GM12865 (cell line): ENCODE data around the gene FAM20C.

Experiments used
- DNase-seq: peaks from one replicate; pipeline ENCODE4 v3.0.0; 2010; ENCODE audit warnings: low read depth
- H3K4me3 ChIP-seq: 2 replicates; pipeline ENCODE4 v1.5.1; 2011; ENCODE audit warnings: mild to moderate bottlenecking, low read depth, low read length, control low read depth
- CTCF ChIP-seq: IDR thresholded peaks from 2 replicates; pipeline ENCODE4 v1.5.1; 2011; ENCODE audit warnings: low read length, control low read depth, low read depth, inconsistent platforms; ENCODE audit not compliant: insufficient read depth; ENCODE audit errors: missing control alignments

FAM20C gene

GRCh38 chr7:249989-250388 is 57.6 kb downstream of the FAM20C start:
- DNase-seq, result no peak
- no peak overlapping the region for H3K4me3 ChIP-seq
- no peak for TF ChIP-seq CTCF

- H3K4me3 ChIP-seq, result no peak overlapping the region
- no peak for TF ChIP-seq CTCF
- DNase-seq, result no peak
Measured at GRCh38 chr7:250523-250922, 58.2 kb downstream of the FAM20C start.

- H3K4me3 ChIP-seq, result no peak overlapping the region
- TF ChIP-seq CTCF, result no peak
- no peak for DNase-seq
Measured at GRCh38 chr7:251005-251404, 58.6 kb downstream of the FAM20C start.

GRCh38 chr7:251446-252175 is 59.2 kb downstream of the FAM20C start:
- no peak overlapping the region for H3K4me3 ChIP-seq
- TF ChIP-seq CTCF, result no peak
- DNase-seq, result no peak

GRCh38 chr7:252216-252965 is 60.0 kb downstream of the FAM20C start:
- no peak overlapping the region for H3K4me3 ChIP-seq
- TF ChIP-seq CTCF, result no peak
- DNase-seq, result no peak

- no peak overlapping the region for H3K4me3 ChIP-seq
- DNase-seq, result no peak
- TF ChIP-seq CTCF, result no peak
Measured at GRCh38 chr7:252981-253380, 60.6 kb downstream of the FAM20C start.
